OCI-LY1 (cell line): ENCODE results near the gene SLC9A2.

Source experiments
- H2AFZ ChIP-seq: fragments of 200-600 bp; sonication (generic), shearing (Covaris generic); 2 replicates; pipeline ENCODE4 v1.6.0; 2014; ENCODE audit warnings: antibody characterized with exemption, mild to moderate bottlenecking, low read length
- H3F3A ChIP-seq: fragments of 200-600 bp; sonication (generic), shearing (Covaris generic); 2 replicates; pipeline ENCODE4 v1.6.0; 2014; ENCODE audit warnings: mild to moderate bottlenecking, antibody characterized with exemption, low read length, moderate library complexity; ENCODE audit not compliant: insufficient read depth
- H3K27ac ChIP-seq: fragments of 200-600 bp; sonication (generic); 2 replicates; pipeline ENCODE4 v1.5.1; 2014; ENCODE audit warnings: low read length, mixed run types, mild to moderate bottlenecking, low read depth; ENCODE audit not compliant: poor library complexity, severe bottlenecking
- H3K27me3 ChIP-seq: fragments of 200-600 bp; sonication (generic); 2 replicates; pipeline ENCODE4 v1.6.0; 2014; ENCODE audit warnings: antibody characterized with exemption, mild to moderate bottlenecking, low read length, moderate library complexity; ENCODE audit not compliant: insufficient read depth
- H3K36me3 ChIP-seq: fragments of 200-600 bp; sonication (generic); 2 replicates; pipeline ENCODE4 v1.6.1; 2014; ENCODE audit warnings: mild to moderate bottlenecking, antibody characterized with exemption, low read length, moderate library complexity, mixed read lengths; ENCODE audit not compliant: insufficient read depth
- H3K4me1 ChIP-seq: fragments of 200-600 bp; sonication (generic); 2 replicates; pipeline ENCODE4 v1.5.1; 2014; ENCODE audit warnings: mild to moderate bottlenecking, low read length, moderate library complexity; ENCODE audit not compliant: insufficient read depth, severe bottlenecking
- H3K4me2 ChIP-seq: fragments of 200-600 bp; sonication (generic), shearing (Covaris generic); 2 replicates; pipeline ENCODE4 v1.6.1; 2014; ENCODE audit warnings: low read length
- H3K4me3 ChIP-seq: fragments of 200-600 bp; sonication (generic); 2 replicates; pipeline ENCODE4 v1.5.1; 2014; ENCODE audit warnings: low read length, low read depth, mild to moderate bottlenecking, mixed read lengths; ENCODE audit not compliant: poor library complexity, severe bottlenecking
- H3K79me2 ChIP-seq: fragments of 200-600 bp; shearing (Covaris generic); 2 replicates; pipeline ENCODE4 v1.6.1; 2016; ENCODE audit warnings: mixed run types, low read length, mixed read lengths; ENCODE audit not compliant: insufficient read depth
- H3K9ac ChIP-seq: fragments of 200-600 bp; sonication (generic), shearing (Covaris generic); 2 replicates; pipeline ENCODE4 v1.6.1; 2014; ENCODE audit warnings: mild to moderate bottlenecking, low read length, mixed read lengths
- H3K9me2 ChIP-seq: fragments of 200-600 bp; sonication (generic), shearing (Covaris generic); 2 replicates; pipeline ENCODE4 v1.6.1; 2014; ENCODE audit warnings: low read depth, mild to moderate bottlenecking, low read length, mixed read lengths
- H3K9me3 ChIP-seq: fragments of 200-600 bp; shearing (Covaris generic); 2 replicates; pipeline ENCODE4 v1.6.1; 2014; ENCODE audit warnings: low read length, mixed read lengths
- H4K20me1 ChIP-seq: fragments of 200-600 bp; sonication (generic), shearing (Covaris generic); 2 replicates; pipeline ENCODE4 v1.6.0; 2016; ENCODE audit warnings: mild to moderate bottlenecking, low read length; ENCODE audit not compliant: insufficient read depth
- CTCF ChIP-seq: fragments of 200-600 bp; sonication (generic), shearing (Covaris generic); IDR thresholded peaks from 2 replicates; pipeline ENCODE4 v1.5.1; 2017; ENCODE audit warnings: mild to moderate bottlenecking, antibody characterized with exemption, low read length, moderate library complexity, mixed read lengths
- EZH2 ChIP-seq: fragments of 200-600 bp; sonication (generic), shearing (Covaris generic); IDR thresholded peaks from 2 replicates; pipeline ENCODE4 v1.8.0; 2017; ENCODE audit warnings: borderline replicate concordance, mixed run types, mild to moderate bottlenecking, antibody characterized with exemption, low read length, moderate library complexity, mixed read lengths

SLC9A2 gene

GRCh38 chr2:102755284-102755683, 135.9 kb downstream of the SLC9A2 start:
- no peak overlapping the region for H3K4me2 ChIP-seq
- no peaks in the 10 kb centered on the region for H3F3A ChIP-seq
- H3K36me3 ChIP-seq, result no peaks in the 10 kb centered on the region
- no peaks in the 10 kb centered on the region for H3K9me3 ChIP-seq
- H3K9ac ChIP-seq, result no peak overlapping the region
- no peaks in the 10 kb centered on the region for H3K79me2 ChIP-seq
- TF ChIP-seq EZH2 (no peak), CTCF (no peak)
- no peaks in the 10 kb centered on the region for H3K9me2 ChIP-seq
- no peaks in the 10 kb centered on the region for H4K20me1 ChIP-seq
- no peak overlapping the region for H2AFZ ChIP-seq
- no peak overlapping the region for H3K4me3 ChIP-seq
- no peaks in the 10 kb centered on the region for H3K27me3 ChIP-seq
- no peak overlapping the region for H3K27ac ChIP-seq
- H3K4me1 ChIP-seq, result no peaks in the 10 kb centered on the region

- Histone ChIP-seq H3K79me2 (no peaks in the 10 kb centered on the region), H2AFZ (no peak overlapping the region)
These were observed 139.1 kb downstream of the SLC9A2 start for GRCh38 chr2:102758439-102758838.

More at GRCh38 chr2:102758439-102758838, 139.1 kb downstream of the SLC9A2 start:
- H3K27me3 ChIP-seq, result no peaks in the 10 kb centered on the region
- H3F3A ChIP-seq, result no peaks in the 10 kb centered on the region
- H3K27ac ChIP-seq, result no peak overlapping the region
- no peaks in the 10 kb centered on the region for H3K36me3 ChIP-seq
- no peaks in the 10 kb centered on the region for H3K4me1 ChIP-seq
- TF ChIP-seq CTCF (no peak), EZH2 (no peak)
- H4K20me1 ChIP-seq, result no peaks in the 10 kb centered on the region
- no peak overlapping the region for H3K4me2 ChIP-seq
- no peaks in the 10 kb centered on the region; the same call in 1 of the 2 replicates for H3K9me2 ChIP-seq
- no peaks in the 10 kb centered on the region for H3K9me3 ChIP-seq
- no peak overlapping the region for H3K4me3 ChIP-seq
- no peak overlapping the region for H3K9ac ChIP-seq
